Breast epithelium (tissue), 3 donors: ENCODE data around the gene BAZ2B.

Experiments used
- CTCF ChIP-seq, 3 donors: fragments of 450-650 bp; IDR thresholded peaks; one replicate each; pipeline ENCODE4 v1.5.1; 2016 to 2017; ENCODE audit warnings: antibody characterized with exemption in 3 of 3, mild to moderate bottlenecking in 3 of 3, moderate library complexity in 3 of 3
- POLR2A ChIP-seq: fragments of 450-650 bp; IDR thresholded peaks from one replicate; pipeline ENCODE4 v1.6.1; 2016; ENCODE audit warnings: antibody characterized with exemption, mild to moderate bottlenecking, moderate library complexity
- POLR2AphosphoS5 ChIP-seq, 3 donors: sonication (generic); formaldehyde crosslinking; IDR thresholded peaks; one replicate each; pipeline ENCODE4 v1.6.1; 2017; ENCODE audit warnings: antibody characterized with exemption in 3 of 3

GRCh38 chr2:159622966-159623365, 6.6 kb upstream of the BAZ2B start:
- TF ChIP-seq CTCF (IDR thresholded peaks at IDR 0.05) (no peak), POLR2AphosphoS5 (IDR thresholded peaks at IDR 0.05) (no peak), POLR2A (no peak)
